ENCODE data around the gene RB1. TPM values are rescaled to one million over a fixed set of nuclear protein-coding genes. Genes with fewer than 3 reads are reported as not detected.
A peak's percentile ranks its signal among the peaks of the same experiment; 100 is the strongest.

The RB1 gene
- total RNA-seq, 1 donor from 2014 or later = 10.6 TPM

DNA sequence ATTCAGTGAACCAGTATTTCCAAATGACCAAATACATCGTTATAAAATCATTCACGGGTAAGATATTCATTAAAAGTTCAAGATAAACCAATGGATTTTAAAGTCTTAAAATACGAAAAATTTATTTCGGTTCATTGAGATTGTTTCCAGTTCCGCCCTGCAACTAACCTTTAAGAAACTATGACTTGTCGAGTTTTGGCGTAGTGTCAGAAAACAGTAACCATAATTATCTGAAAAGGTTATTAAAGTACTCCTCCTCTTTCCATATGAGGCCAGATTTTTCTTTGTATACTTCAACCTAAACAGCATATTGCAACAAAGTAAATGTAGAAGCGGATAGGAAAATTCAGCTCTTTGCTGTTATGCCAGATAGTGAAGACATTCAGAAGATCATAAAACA lies 83.3 kb downstream of the RB1 start:
- H3K27me3 ChIP-seq = no peaks in the 10 kb centered on the region
- H3K27ac ChIP-seq = no peak overlapping the region
- no peak for DNase-seq (ENCODE audit: low spot score in 2 of 2)
- TF ChIP-seq CTCF (IDR thresholded peaks at IDR 0.05) = no peak
- H3K9me3 ChIP-seq = peaks cover 0 to 4% of the 10 kb centered on the region in 2 donors
- H3K4me1 ChIP-seq = no peaks in the 10 kb centered on the region
- H3K4me3 ChIP-seq = no peak overlapping the region
- intact Hi-C loops (cut with DNase I) = no loop called here
- peaks cover 0 to 11% of the 10 kb centered on the region in 2 donors for H3K36me3 ChIP-seq

GRCh38 chr13:48391257-48391656 lies 87.7 kb downstream of the RB1 start:
- Histone ChIP-seq H3K9me3 (peaks cover 0 to 9% of the 10 kb centered on the region in 2 donors), H3K27me3 (no peaks in the 10 kb centered on the region), H3K36me3 (peaks cover 0 to 27% of the 10 kb centered on the region in 2 donors), H3K4me1 (no peaks in the 10 kb centered on the region), H3K27ac (no peak overlapping the region), H3K4me3 (no peak overlapping the region)
- TF ChIP-seq CTCF (IDR thresholded peaks at IDR 0.05) = no peak
- no peak for DNase-seq (ENCODE audit: low spot score in 2 of 2)
- intact Hi-C loops (cut with DNase I) = no loop called here

- TF ChIP-seq CTCF (IDR thresholded peaks at IDR 0.05) = no peak
- no peak overlapping the region for H3K27ac ChIP-seq
- intact Hi-C loops (cut with DNase I) = no loop called here
- peaks cover 0 to 27% of the 10 kb centered on the region in 2 donors for H3K36me3 ChIP-seq
- no peak for DNase-seq (ENCODE audit: low spot score in 2 of 2)
- H3K4me3 ChIP-seq = no peak overlapping the region
- peaks cover 0 to 9% of the 10 kb centered on the region in 2 donors for H3K9me3 ChIP-seq
- peaks cover 0 to 5% of the 10 kb centered on the region in 2 donors for H3K4me1 ChIP-seq
- no peaks in the 10 kb centered on the region for H3K27me3 ChIP-seq
These were observed 89.6 kb downstream of the RB1 start for GRCh38 chr13:48393030-48393697.

GRCh38 chr13:48393698-48394085 lies 90.1 kb downstream of the RB1 start:
- peaks cover 0 to 27% of the 10 kb centered on the region in 2 donors for H3K36me3 ChIP-seq
- TF ChIP-seq CTCF (IDR thresholded peaks at IDR 0.05) = no peak
- peaks cover 0 to 7% of the 10 kb centered on the region in 2 donors for H3K4me1 ChIP-seq
- H3K27me3 ChIP-seq = no peaks in the 10 kb centered on the region
- H3K27ac ChIP-seq = no peak overlapping the region
- no peak overlapping the region for H3K4me3 ChIP-seq
- peaks cover 0 to 9% of the 10 kb centered on the region in 2 donors for H3K9me3 ChIP-seq
- no peak for DNase-seq (ENCODE audit: low spot score in 2 of 2)
- intact Hi-C loops (cut with DNase I) = no loop called here

- Histone ChIP-seq H3K27me3 (no peaks in the 10 kb centered on the region), H3K4me3 (no peak overlapping the region), H3K4me1 (peaks cover 3 to 32% of the 10 kb centered on the region in 2 donors), H3K27ac (peak overlapping the region; percentile 19 to 48), H3K36me3 (peaks cover 0 to 15% of the 10 kb centered on the region in 2 donors), H3K9me3 (no peaks in the 10 kb centered on the region)
- intact Hi-C loops (cut with DNase I) = no loop called here
- TF ChIP-seq CTCF (IDR thresholded peaks at IDR 0.05) = no peak
- DNase-seq (ENCODE audit: low spot score in 2 of 2) = no peak
These were observed 94.2 kb downstream of the RB1 start for GRCh38 chr13:48397744-48398143.
